GM18951 (cell line): Measurements from ENCODE around the gene PITPNC1.

Source experiments
- POLR2A ChIP-seq: IDR thresholded peaks from 4 replicates; pipeline ENCODE4 v1.6.1; 2011; ENCODE audit warnings: mild to moderate bottlenecking; ENCODE audit not compliant: insufficient read length, insufficient read depth; ENCODE audit errors: extremely low read depth
- in situ Hi-C: fragments of 300-500 bp; cut with MboI; formaldehyde crosslinking; loops from one replicate; pipeline ENCODE4 v1.12.0; 2022; ENCODE audit warnings: low sequenced_read_pairs, mixed read lengths, inconsistent platforms; ENCODE audit not compliant: unreplicated experiment

Gene PITPNC1

DNA sequence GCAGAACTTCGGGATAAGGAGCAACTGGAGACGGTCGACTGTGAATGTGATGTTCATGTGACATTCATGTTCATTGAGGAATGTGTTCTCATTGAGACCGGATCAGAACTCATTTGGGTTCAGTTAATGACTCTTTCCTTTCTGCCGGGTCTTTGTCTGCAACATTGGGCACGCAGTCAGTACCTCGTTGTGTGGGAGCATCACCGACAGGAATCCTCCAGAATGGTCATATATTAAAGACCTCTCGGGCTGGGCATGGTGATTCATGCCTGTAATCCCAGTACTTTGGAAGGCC is 144.6 kb downstream of the PITPNC1 start:
- in situ Hi-C loops: no loop called here

GRCh38 chr17:67523101-67523500 is 146.0 kb downstream of the PITPNC1 start:
- no peak for TF ChIP-seq POLR2A
- in situ Hi-C loops: no loop called here

More for the DNA sequence above, 144.6 kb downstream of the PITPNC1 start:
- no peak for TF ChIP-seq POLR2A

DNA sequence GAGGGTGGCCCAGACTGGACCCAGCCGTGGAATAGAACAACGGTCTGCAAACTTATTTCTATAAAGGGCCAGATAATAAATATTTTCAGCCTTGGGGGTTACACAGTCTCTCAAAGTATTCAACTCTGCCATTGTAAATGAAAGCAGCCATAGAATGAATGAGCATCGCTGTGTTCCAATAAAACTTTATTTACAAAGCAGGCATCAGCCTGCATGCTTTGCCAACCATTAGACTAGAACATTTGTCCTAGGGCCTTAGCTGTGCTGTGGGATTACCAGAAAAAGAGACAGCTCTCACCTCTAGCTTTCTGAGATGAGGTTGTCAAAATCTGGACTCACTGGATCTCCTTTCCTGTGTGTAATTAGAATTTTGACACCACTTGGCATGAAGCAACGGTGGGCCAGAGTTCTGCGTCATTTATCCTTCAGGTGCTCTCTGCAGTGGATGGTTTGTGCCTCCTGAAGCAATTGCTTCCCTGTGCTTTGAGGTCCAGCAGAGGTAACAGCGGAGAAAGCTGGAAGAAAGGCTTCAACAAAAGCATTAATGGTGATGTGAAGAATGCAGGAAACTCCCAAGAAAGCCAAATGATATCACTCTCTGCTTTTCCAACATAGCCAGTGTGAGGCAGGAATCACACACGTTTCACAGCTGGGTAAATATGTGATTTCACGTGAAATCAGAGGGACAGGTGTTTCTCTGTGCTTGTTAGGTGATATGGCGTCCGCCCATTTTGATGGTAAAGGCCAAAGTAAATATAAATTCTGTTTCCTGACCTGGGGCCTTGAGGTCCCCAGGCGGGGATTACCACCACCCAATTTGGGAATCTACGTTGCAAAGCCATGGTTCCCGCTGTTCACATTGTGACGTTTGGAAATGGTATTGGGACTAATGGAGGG is 148.4 kb downstream of the PITPNC1 start:
- in situ Hi-C loops: no loop called here
- no peak for TF ChIP-seq POLR2A

DNA sequence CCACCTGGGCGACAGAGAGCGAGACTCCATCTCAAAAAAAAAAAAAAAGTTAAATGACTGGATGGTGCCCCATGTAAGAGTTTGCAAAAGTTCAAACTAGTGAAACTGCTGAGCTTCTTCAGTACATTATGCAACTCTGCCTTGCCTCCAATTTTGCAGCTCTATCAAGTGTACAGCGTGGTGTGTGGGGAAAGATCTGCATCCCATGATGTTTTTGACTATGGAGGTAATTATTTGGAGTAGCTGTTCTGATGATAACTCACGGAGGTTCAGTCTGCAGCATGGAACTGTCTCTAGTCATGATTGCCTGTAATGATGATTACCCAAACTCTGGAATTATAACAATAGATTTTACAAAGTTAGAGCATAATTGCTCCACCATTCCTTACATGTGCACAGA is 149.6 kb downstream of the PITPNC1 start:
- TF ChIP-seq POLR2A: no peak
- in situ Hi-C loops: no loop called here

- TF ChIP-seq POLR2A: no peak
- in situ Hi-C loops: no loop called here
Observed at GRCh38 chr17:67528751-67529436, 151.8 kb downstream of the PITPNC1 start.

- TF ChIP-seq POLR2A: no peak
- in situ Hi-C loops: no loop called here
Observed at GRCh38 chr17:67531291-67531690, 154.2 kb downstream of the PITPNC1 start.

DNA sequence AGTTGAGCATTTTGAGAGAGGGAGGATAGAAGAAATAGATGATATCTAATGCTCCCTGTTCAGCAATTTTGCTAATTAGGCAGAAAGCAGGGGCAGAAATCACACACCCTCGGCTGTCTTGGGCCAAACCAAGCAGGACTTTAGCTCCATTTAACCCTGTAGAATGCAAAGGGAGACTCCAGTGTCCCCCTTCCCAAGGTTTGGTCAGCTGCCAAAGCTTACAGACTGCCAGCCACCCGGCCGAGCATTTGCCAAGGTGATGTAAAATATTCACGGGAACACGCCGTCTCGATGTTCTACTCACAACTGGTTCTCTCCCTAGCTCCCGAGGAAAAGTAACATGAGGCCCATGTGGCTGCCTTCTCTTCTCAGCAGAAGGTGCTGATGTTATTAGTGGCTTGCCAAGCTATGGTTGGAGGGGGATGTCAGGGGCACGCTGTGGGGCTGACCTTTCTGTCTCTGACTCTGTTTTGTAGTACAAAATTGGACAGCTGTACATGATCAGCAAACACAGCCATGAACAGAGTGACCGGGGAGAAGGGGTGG is 155.3 kb downstream of the PITPNC1 start:
- TF ChIP-seq POLR2A: no peak
- in situ Hi-C loops: no loop called here

- in situ Hi-C loops: no loop called here
Observed at GRCh38 chr17:67534941-67535340, 157.9 kb downstream of the PITPNC1 start.

DNA sequence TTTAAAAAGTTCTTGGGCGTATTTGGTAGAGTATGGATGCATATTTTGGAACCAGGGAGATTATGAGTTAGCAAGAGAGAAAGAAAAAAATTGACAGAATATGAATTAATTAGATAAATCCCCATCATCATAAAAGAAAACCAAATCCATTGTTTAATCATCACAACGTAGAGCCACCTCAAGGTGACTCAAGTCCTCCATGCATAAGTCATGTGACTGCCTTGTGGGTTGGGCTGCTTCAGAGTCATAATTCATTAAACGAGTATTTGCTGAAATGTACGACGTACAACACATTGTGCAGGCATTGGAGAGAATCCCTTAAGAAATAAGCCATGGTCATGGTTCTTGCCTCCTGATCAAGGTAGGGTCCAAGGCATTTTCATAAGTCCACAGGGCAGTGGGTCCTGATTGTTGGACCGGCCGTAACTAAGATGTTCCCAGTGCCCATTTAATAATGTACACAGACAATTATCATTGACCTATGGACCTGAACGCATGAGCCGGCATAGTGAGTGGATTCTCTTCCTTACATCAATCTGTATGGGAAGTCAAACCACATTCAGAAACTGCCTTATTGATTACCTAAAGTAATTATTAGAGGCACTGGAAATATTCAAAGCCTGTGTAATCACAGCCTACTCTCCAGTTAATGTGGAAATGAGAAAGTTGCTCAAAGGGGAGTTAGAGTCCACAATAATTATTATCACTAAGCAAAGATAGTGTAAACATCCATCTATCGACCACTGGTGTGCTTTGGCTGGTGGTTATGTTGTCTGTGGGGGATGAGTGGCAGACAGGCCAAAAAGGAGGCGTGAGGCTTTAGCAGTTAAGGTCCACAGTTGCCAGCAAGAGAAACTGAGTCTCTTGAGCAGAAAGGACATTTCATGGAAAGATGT is 165.4 kb downstream of the PITPNC1 start:
- in situ Hi-C loops: no loop called here
- TF ChIP-seq POLR2A: no peak

More at GRCh38 chr17:67534941-67535340, 157.9 kb downstream of the PITPNC1 start:
- TF ChIP-seq POLR2A: no peak

DNA sequence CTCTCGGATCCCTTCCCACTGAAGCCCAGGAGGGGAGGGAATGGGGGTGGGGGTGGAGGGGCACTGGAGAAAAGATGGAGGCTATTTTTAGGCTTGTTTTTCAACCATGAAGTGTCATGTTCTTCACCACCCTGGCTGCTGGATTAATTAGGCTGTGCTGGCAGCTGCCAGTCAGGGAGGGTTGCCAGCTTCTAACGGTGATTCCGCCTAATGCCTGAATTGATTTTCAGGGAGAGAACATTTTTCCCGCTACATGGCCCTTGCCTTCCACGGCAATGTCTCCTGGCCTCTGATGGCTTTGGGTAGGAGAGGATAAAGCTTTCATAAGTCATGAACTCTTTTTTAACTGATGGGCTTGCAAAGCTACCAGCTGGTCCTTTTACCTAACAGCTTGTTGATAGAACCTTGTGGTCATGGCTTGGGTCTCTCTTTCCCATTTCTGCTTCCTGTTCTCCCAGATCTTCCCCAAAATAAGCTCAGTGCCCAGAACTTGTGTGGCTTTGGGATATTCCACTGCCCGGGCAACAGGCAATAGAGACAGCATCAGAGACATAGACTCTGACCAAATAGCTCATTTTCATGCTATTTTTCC is 167.4 kb downstream of the PITPNC1 start:
- in situ Hi-C loops: no loop called here
- no peak for TF ChIP-seq POLR2A

GRCh38 chr17:67546578-67547527 is 169.8 kb downstream of the PITPNC1 start:
- in situ Hi-C loops: no loop called here
- no peak for TF ChIP-seq POLR2A

- in situ Hi-C loops: no loop called here
- no peak for TF ChIP-seq POLR2A
Observed at GRCh38 chr17:67548693-67549092, 171.6 kb downstream of the PITPNC1 start.

GRCh38 chr17:67549820-67550219 is 172.7 kb downstream of the PITPNC1 start:
- in situ Hi-C loops: no loop called here
- TF ChIP-seq POLR2A: no peak
